GM10847 (cell line): ENCODE results near the gene EML1.

ENCODE experiments used
- POLR2A ChIP-seq: IDR thresholded peaks from 2 replicates; pipeline ENCODE4 v1.6.1; 2011; ENCODE audit not compliant: insufficient read length; ENCODE audit errors: extremely low read depth

EML1 gene

GRCh38 chr14:99803803-99804202 is 10.6 kb downstream of the EML1 start:
- TF ChIP-seq POLR2A: no peak

- TF ChIP-seq POLR2A: no peak
Observed at GRCh38 chr14:99805757-99806439, 12.7 kb downstream of the EML1 start.

- TF ChIP-seq POLR2A: no peak
Observed at GRCh38 chr14:99806836-99807235, 13.6 kb downstream of the EML1 start.

- no peak for TF ChIP-seq POLR2A
Observed at GRCh38 chr14:99807413-99808153, 14.4 kb downstream of the EML1 start.

GRCh38 chr14:99808154-99808505 is 14.9 kb downstream of the EML1 start:
- TF ChIP-seq POLR2A: no peak

- TF ChIP-seq POLR2A: no peak
Observed at GRCh38 chr14:99808515-99808914, 15.3 kb downstream of the EML1 start.

- no peak for TF ChIP-seq POLR2A
Observed at GRCh38 chr14:99809360-99809759, 16.1 kb downstream of the EML1 start.

- TF ChIP-seq POLR2A: no peak
Observed at GRCh38 chr14:99809859-99810558, 16.8 kb downstream of the EML1 start.

GRCh38 chr14:99810559-99810874 is 17.3 kb downstream of the EML1 start:
- TF ChIP-seq POLR2A: no peak

GRCh38 chr14:99812096-99812750 is 19.0 kb downstream of the EML1 start:
- TF ChIP-seq POLR2A: no peak

- TF ChIP-seq POLR2A: no peak
Observed at GRCh38 chr14:99812892-99813291, 19.7 kb downstream of the EML1 start.

- no peak for TF ChIP-seq POLR2A
Observed at GRCh38 chr14:99815696-99816095, 22.5 kb downstream of the EML1 start.

- TF ChIP-seq POLR2A: no peak
Observed at GRCh38 chr14:99816217-99816616, 23.0 kb downstream of the EML1 start.

- no peak for TF ChIP-seq POLR2A
Observed at GRCh38 chr14:99816642-99817041, 23.4 kb downstream of the EML1 start.

- no peak for TF ChIP-seq POLR2A
Observed at GRCh38 chr14:99817331-99817730, 24.1 kb downstream of the EML1 start.
